SIG-M5 treated with dmso at 0.1 percent for 504 hours (cell line): ENCODE data around the gene PLCZ1.
"Not testable (repeated sequence)": the region's sequence is repeated elsewhere in the genome, so short reads cannot be mapped to it uniquely, and the experiment has no call there.

Experiments used
- DNase-seq: peaks from one replicate; lab custom pipeline; 2025; ENCODE audit not compliant: unreplicated experiment; lab: John Stamatoyannopoulos, UW

The PLCZ1 gene, protein sequence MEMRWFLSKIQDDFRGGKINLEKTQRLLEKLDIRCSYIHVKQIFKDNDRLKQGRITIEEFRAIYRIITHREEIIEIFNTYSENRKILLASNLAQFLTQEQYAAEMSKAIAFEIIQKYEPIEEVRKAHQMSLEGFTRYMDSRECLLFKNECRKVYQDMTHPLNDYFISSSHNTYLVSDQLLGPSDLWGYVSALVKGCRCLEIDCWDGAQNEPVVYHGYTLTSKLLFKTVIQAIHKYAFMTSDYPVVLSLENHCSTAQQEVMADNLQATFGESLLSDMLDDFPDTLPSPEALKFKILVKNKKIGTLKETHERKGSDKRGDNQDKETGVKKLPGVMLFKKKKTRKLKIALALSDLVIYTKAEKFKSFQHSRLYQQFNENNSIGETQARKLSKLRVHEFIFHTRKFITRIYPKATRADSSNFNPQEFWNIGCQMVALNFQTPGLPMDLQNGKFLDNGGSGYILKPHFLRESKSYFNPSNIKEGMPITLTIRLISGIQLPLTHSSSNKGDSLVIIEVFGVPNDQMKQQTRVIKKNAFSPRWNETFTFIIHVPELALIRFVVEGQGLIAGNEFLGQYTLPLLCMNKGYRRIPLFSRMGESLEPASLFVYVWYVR

DNA sequence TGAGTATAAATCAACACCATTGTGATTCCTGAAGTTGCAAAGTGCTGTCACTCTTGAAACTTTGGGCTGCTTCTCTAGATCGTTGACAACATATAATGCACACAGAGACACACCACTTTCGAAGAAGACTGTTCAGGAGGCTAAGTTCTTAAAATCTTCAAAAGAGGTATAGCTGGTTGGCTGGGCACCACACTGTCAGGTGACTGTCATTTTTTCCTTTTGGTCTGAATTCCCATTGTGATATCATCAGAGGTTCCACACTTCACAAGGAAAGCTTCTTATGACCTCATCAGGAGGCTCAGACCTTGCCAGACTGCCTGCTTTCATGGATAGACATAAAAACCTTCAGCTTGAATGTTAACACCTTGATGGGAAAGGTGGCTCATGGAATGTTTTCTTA, at the start of gene PLCZ1, which contains the start of gene CAPZA3:
Gene PLCZ1 (minus strand): TSS at position 194 of the 400 bp plus-strand sequence. CDS start 641 bp downstream, outside the sequence.
Gene CAPZA3 (plus strand): TSS at position 301 of the 400 bp plus-strand sequence. CDS start 150 bp downstream, outside the sequence.
- no peak for DNase-seq

DNA sequence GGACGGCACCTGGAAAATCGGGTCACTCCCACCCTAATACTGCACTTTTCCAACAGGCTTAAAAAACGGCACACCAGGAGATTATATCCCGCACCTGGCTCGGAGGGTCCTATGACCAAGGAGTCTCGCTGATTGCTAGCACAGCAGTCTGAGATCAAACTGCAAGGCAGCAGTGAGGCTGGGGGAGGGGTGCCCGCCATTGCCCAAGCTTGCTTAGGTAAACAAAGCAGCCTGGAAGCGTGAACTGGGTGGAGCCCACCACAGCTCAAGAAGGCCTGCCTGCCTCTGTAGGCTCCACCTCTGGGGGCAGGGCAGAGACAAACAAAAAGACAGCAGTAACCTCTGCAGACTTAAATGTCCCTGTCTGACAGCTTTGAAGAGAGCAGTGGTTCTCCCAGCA, 47.7 kb upstream of the PLCZ1 start:
- DNase-seq, result not testable (repeated sequence)

DNA sequence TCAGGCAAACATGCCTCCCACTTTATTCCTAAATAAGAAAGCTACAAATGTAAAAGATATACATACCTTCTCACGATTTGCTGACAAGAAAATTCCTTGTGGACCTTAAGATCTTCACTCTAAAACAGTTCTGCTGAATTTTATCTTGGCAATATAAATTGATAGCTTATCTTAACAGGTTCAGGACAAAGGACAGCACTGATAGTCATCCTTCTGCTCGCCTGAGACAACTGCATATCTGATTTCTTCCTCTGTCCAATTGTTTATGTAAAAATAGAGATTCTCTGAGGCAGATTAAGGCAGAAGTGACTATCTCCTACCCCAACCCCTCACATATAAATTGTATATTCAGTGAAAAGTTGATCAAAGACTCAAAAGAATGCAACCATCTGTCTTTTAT, 45.0 kb upstream of the PLCZ1 start:
- no peak for DNase-seq

DNA sequence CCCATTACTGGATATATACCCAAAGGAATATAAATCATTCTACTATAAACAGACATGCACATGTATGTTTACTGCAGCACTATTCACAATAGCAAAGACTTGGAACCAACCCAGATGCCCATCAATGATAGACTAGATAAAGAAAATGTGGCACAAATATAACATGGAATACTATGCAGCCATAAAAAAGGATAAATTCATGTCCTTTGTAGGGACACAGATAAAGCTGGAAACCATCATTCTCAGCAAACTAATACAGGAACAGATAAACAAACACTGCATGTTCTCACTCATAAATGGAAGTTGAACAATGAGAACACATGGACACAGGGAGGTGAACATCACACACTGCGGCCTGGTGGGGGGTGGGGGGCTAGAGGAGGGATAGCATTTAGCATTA, 28.7 kb upstream of the PLCZ1 start:
- DNase-seq, result not testable (repeated sequence)

DNA sequence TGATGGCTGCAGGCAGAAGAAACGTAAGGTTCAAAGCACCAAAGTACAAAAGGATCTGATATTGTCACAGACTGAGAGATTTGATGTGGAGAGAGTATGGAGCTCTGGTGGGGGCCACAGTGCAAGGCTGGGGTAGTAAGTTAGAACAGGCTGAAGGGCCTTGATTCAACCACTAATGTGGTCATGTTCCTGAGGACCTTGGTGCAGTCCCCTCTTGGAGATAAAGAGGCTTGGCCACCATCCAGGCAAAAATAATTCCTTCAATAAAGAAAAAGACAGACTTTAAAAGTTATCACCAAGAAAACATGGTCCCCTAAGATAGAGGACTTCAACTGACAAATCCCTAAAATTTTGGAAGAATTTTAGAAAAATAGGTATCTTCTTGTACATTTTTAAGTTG, 17.5 kb upstream of the PLCZ1 start:
- DNase-seq, result no peak

DNA sequence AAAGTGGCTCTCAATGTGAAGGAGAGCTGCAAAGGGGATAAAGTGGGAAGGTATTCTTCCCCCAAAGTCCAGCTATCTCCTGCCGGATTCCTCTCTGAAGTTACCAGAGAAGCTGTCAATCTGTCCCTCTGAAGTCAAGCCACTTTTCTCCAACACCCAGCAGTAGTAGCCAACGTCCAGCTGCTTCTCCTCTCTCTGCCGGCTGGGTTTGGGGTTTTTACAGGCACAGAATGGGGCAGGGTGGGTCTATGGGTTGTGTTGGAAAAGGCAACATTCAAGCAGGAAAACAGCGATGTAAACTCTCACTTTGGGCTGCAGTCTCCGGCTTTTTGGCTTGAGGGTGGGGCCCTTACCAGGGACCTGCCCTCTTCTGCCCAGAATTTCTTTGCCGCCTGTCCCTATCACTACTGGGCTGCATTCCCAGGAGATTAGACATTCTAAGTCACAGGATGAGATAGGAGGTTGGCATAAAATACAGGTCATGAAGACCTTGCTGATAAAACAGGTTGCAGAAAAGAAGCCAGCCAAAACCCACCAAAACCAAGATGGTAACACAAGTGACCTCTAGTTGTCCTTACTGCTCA, 16.4 kb upstream of the PLCZ1 start:
- no peak for DNase-seq

DNA sequence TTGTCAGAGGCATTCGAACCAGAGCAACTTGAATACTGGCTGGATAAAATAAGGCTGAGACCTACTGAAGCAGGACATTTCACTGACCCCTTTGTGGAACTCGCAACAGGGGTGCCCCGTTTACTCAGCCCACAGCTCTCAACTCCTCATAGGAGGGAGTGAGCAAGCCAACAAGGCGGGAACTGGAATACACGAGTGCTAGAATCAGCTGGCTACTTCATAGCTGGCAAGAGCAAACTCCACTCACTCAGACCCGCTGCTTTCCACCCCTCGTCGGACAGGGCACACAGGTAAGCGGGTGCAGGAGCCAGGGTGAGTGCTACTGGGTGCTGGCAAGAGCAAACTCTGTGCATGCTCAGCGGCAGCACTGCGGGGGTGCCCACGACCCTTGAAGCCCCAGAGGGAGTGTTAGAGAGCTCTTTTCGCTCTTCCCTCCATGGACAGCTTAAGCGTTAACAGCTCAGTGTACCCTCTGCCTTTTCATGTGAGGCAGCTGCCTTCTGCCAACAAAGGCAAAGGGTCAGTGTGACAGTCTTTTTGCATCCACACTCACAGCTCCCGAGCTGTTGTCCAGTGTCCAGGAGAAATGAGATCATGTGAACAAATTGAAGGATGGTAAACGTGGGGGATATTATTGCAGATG, 15.8 kb upstream of the PLCZ1 start:
- DNase-seq, result no peak

DNA sequence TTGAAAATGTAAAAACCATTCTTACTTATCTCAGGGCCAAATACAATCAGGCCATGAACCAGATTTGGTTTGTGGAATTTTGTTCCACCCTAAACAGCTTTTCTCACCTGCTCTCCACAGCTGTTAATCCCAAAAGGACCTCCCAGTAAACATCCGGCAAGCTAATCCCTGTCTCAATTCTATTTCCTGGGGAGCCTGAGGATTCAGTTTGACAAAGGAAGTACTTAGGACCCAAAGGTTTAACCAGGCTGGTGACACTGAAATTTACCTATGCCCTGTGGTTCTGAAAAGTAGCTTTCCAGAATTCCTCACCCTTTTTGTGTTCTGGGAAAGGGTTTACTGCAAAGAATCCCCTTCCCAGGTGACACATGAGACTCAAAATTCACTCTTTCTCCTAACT, 15.1 kb upstream of the PLCZ1 start:
- no peak for DNase-seq

DNA sequence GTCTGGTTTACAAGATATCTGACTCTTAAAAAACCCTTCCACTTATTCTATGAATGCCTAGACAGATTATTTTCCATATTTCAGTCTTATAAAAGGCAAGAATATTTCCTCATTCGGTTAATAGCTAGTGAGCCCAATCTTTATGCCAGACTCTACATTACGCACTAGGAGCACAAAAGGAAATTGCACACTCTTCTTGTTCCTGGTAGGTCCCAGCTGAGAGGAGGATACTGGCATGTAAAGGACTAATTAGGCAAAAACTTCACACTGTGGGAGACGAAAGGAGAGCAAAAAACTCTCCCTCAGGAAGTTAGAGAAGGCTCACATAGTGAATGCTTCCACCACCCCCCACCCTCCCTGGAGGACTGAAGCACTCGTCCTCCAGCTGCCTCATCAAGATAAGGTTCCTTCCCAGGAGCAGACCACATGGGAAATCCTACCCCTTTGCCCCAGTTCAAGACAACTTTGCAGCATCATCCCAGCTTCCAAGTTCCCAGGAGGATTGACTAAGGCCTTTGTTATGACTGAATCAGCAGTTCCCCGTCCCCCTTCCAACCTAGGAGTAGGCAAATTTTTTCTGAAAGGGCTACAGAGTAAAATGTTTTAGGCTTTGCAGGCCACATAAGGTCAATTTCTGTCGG, 14.6 kb upstream of the PLCZ1 start:
- no peak for DNase-seq

DNA sequence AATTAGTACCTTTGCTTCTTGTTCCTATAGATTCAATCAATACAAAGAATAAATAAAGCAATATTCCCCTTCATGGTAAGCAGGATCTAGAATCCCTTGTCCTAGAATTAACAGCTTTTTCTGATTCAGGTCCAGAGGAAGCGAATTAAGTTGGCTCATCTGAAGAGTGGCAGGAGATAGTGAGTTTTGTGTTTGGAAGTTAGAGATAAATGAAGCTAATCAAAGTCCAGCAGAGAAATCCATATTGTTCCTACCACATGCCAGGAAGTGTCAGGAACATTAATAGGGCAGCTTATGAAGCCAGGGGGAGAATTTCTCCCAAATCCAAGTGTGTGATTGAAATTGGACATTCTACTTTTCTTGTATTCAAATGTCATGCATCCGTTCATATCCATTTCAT, 14.1 kb upstream of the PLCZ1 start:
- no peak for DNase-seq

DNA sequence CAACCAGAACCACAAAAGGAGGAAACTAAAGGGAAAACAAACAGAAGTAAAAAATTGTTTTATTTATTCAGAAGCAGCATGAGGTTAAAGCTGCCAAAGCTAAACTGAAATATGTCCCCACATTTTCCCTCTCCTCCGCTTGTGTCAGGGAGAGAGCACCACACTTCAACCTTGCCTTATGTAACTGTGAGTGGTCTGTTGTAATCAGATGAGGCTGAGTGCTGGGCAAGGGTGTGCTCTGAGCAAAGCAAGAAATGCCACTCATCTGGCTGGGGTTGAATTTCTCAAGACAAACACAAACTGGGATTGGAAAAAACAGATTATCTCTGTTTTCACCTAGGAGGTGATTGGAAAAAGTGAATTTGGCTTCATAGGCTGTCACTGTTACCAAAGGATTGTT, 12.3 kb upstream of the PLCZ1 start:
- no peak for DNase-seq

DNA sequence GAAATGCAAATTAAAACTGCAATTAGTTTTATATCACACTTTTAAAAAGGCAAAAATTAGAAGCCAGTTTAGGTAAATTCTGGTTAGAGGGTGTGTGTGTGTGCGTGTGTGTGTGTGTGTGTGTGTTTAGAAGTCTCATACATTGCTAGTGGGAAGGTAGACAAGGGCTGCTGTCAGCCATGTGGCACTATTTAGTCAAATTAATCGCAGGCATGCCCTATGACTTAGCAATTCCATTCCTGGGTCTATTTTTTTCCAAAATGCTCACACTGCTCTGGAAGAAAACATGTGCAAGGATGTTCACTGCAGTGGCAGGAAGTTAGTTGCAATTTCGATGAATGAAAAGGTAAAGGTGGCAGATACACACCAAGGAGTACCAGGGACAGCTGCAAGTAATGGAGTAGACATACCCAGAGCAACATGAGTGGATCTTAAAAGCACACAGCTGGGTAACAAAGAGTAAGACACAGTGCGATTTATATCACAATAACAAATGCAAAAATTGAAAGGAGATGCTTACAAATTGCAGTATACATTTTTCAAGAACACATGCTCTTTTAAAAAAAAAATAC, 11.7 kb upstream of the PLCZ1 start:
- DNase-seq, result no peak

DNA sequence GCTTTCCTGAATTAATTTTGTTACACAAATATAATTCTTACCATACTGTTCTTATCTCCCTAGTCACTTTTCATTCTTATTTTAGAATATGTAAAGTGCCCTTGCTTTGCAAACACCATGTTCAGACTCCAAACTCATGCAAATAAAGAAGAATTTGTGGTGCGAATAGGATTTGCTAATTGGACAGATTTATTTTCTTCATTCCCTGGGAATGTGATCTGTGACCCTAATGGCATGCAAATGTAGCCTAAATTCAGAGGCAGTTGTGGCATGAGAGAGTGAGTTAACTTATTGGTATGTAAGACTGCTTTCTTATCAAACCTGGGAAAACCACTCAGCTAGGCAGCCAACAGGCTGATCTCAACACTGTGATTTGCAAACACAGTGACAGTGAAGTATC, 10.1 kb upstream of the PLCZ1 start:
- DNase-seq, result no peak

DNA sequence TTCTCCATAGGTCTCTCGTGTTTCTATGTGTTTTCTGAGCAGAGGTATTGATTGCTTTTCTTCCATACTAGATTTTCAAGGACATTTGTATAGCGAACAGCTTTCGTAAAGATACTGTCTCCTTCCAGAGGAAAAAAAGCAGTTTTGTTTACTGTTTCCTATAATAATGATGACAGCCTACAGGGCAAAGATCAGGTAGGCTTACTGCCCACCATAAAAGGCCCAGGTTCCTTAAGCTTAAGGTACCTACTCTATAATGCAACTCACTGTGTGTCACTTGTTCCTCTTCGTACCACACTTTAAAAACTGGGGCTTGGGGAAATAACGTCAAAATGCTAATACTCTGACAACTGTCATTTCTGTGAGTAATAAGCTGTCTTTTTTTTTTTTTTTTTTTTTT, 6.7 kb downstream of the PLCZ1 start:
- no peak for DNase-seq

DNA sequence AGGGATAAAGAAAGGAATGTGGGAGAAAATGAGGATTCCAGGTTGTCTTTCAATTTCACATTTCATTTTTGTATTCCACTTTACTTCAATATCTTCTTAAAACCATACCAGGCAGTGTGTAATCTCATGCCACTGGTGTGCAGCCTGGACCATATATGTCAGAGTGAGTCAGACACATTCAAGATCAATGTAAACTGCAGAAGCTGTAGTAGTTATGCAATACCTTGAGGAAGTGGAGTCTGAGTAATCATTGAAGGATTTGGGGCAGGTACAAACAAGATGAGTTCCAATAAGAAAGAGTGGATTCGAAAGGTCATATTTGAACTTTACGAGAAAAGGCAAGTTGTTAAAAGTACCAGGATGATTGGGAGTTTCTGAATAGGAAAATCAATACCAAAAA, 14.1 kb downstream of the PLCZ1 start:
- DNase-seq, result no peak

DNA sequence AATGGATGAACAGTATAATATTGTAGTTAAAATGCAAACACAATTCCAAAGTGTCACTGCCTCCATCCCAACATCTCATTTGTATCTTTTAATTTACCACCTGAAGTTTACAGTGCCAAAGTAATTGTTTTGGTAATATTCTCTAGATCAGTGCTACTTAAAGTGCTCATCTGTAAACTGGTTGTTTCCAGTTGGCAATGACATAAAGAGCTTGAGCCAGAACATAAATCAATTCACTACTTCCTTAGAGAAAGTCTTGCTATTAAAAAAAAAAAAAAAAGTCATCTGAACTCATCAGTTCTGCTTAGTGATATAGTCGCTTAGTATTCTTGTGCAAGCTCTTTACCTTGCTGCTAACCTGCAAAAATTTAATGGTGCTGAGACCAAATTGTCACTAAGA, 16.4 kb downstream of the PLCZ1 start:
- no peak for DNase-seq

DNA sequence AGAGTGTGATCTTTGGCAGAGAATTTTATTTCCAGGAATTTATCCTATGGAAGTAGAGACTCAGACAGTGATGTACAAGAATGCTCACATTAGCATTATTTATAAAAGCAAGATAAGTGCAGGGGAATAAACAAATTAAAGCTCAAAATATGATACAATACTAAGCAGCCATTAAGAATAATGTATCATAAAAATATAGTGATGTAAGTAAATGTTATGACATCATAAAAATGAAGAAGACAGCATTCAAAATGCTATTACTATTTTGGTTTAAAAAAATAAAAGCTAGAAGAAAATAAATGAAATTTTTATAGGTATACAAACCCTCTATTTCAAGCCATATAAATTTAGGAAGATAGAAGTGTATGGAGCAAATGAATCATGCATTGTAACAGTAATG, 17.1 kb downstream of the PLCZ1 start:
- DNase-seq, result no peak

DNA sequence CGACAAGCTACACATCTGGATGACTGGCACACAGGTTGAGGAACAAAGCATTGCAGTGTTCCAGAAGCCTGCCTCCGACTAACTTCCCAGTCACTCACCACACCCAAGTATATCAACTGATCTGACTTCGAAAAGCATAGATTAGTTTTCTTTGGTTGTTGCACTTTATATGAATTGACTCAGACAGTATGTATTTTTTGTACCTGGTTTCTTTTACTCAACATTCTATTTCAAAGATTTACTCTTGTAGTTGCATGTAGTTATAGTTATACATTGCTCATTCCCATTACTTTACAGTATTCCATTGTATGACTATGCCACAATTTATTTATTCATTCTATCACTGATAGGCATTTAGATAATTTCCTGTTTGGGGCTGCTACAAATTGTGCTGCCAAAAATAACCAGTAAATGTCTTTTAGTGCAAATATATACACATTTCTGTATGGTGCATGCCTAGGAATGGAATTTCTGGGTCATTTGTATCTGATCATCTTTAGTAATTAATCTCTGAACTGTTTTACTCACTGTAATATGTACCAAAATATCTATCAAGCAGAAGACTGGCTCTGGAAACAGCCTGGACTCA, 17.8 kb downstream of the PLCZ1 start:
- no peak for DNase-seq

DNA sequence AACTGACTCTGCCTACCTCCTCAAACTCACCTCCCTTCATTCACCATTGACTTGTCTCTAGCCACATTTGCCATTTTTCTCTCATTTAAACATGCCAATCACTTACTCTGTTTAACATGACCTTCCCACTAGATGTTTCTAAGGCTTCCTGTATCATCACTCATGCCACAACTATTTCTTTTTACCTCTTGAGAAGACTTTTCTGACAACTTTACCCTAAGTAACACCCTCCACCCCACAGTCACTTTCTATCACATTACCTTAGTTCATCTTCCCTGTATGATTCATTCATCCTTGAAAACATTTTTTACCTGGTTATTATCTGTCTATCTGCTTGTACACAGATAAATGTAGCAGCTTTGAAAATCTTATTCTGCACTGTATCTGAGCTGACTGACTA, 19.4 kb downstream of the PLCZ1 start:
- no peak for DNase-seq

DNA sequence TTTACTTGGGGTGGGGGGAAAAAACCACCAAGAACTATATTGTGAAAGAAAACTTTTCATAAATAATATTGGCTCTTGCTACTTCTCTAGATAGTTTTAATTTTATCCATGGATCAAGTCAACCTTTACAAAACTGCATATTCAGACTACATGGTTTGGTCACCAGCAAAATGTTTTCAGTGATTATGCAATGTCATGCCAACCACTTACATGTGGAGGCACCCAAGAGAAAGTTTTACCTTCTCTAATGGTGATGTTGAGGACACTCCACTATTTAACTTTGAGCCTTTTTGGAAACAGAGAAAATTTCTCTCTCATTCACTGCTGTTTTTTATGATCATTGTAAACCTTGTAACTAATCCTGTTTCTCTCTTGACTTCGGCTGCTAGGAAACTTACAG, 21.6 kb downstream of the PLCZ1 start:
- no peak for DNase-seq

DNA sequence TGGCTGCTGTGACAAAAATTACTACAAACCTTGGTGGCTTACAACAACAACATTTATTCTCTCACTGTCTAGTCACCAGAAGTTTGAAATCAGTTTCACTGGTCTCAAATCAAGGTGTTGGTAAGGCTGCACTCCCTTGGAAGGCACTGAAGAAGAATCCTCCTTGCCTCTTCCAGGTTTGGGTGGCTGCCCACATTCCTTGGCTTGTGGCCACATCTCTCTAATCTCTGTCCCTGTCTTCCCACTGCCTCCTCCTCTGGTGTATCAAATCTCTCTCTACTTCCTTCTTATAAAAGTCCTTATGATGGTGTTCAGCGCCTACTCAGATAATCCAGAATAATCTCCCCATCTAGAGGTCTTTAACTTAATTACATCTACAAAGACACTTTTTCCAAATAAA, 31.0 kb downstream of the PLCZ1 start:
- DNase-seq, result no peak
